Natural killer cell (primary cell): Measurements from ENCODE around the gene LMAN1L. TPM values are rescaled to one million over a fixed set of nuclear protein-coding genes. Genes with fewer than 3 reads are reported as not detected.
A peak's percentile ranks its signal among the peaks of the same experiment; 100 is the strongest.

Source experiments
- ATAC-seq, 3 donors: fragments of 150-1000 bp in 2 of 3; fragments of 200-7000 bp in 1 of 3; cut with Tn5 transposase; 1 replicate in 1 of 3; 2 replicates in 2 of 3; pipeline ENCODE4 v1.10.0; 2021; ENCODE audit warnings: mild to moderate bottlenecking in 2 of 3, moderate library complexity in 2 of 3
- DNase-seq, 2 donors: peaks; one replicate each; pipeline versions ENCODE4 v3.0.0 to v3.0.0-alpha.2; 2013 to 2021; ENCODE audit warnings: mixed read lengths in 1 of 2
- H3K27ac ChIP-seq: one replicate; pipeline ENCODE4 v1.5.1; 2013; ENCODE audit warnings: mild to moderate bottlenecking, low read length
- H3K27me3 ChIP-seq: one replicate; pipeline ENCODE4 v1.6.1; 2013; ENCODE audit warnings: low read length; ENCODE audit not compliant: control insufficient read depth, insufficient read depth
- H3K36me3 ChIP-seq: one replicate; pipeline ENCODE4 v1.6.1; 2013; ENCODE audit warnings: low read length; ENCODE audit not compliant: control insufficient read depth, insufficient read depth
- H3K4me1 ChIP-seq: one replicate; pipeline ENCODE4 v1.6.1; 2013; ENCODE audit warnings: low read length; ENCODE audit not compliant: control insufficient read depth, insufficient read depth
- H3K4me3 ChIP-seq: one replicate; pipeline ENCODE4 v1.5.1; 2013; ENCODE audit warnings: low read length
- H3K9me3 ChIP-seq: one replicate; pipeline ENCODE4 v1.6.1; 2013; ENCODE audit warnings: low read length; ENCODE audit not compliant: control insufficient read depth, insufficient read depth
- H3K27ac Mint-ChIP-seq, 2 donors: one replicate each; pipeline ENCODE4 v1.8.0; 2022; ENCODE audit warnings: mild to moderate bottlenecking in 2 of 2, mixed read lengths in 2 of 2, moderate library complexity in 1 of 2
- H3K27me3 Mint-ChIP-seq, 2 donors: one replicate each; pipeline ENCODE4 v1.8.0; 2022; ENCODE audit warnings: low read depth in 2 of 2, mixed read lengths in 2 of 2
- H3K36me3 Mint-ChIP-seq: one replicate; pipeline ENCODE4 v1.8.0; 2022; ENCODE audit warnings: mixed read lengths
- H3K4me1 Mint-ChIP-seq, 2 donors: one replicate each; pipeline ENCODE4 v1.8.0; 2022; ENCODE audit warnings: mixed read lengths in 2 of 2
- H3K4me3 Mint-ChIP-seq: one replicate; pipeline ENCODE4 v1.8.0; 2022; ENCODE audit warnings: mild to moderate bottlenecking, moderate library complexity, mixed read lengths
- H3K9me3 Mint-ChIP-seq, 2 donors: one replicate each; pipeline ENCODE4 v1.8.0; 2022; ENCODE audit warnings: mixed read lengths in 2 of 2
- CTCF ChIP-seq: fragments of 200-600 bp; IDR thresholded peaks from one replicate; pipeline ENCODE4 v1.8.0; 2022; ENCODE audit warnings: antibody characterized with exemption
- whole genome bisulfite sequencing: methylation state at CpG from one replicate; pipeline ENCODE4 v1.1.7; 2013; ENCODE audit warnings: missing lambda C conversion rate; ENCODE audit not compliant: insufficient coverage; 5-methylcytosine and 5-hydroxymethylcytosine counted together
- intact Hi-C: fragments of 100-400 bp; cut with micrococcal nuclease; formaldehyde crosslinking; loops from one replicate; pipeline ENCODE4 v1.14.2; 2022
- total RNA-seq, 4 donors: library from RNA; stranded (reverse); fragments of 120-200 nt in 1 of 4; gene quantifications; one replicate each; pipeline versions ENCODE4 v1.2.3 to v1.2.4, GENCODE V29; 2013 to 2022

The LMAN1L gene
- total RNA-seq, 3 donors from 2014 or later (not counting 1 experiment from before 2014, with no cell fraction given) = 0.72 to 1.1 (median 0.94) TPM

- ATAC-seq (peak; percentile 89 to 98 (median 93)), DNase-seq (peak; percentile 90 to 94)
- TF ChIP-seq CTCF = peak; percentile 94
- 32% methylated on average over 18 of the region's 18 CpGs for WGBS
- Mint-ChIP-seq H3K36me3 (no peaks in the 10 kb centered on the region), H3K9me3 (no peaks in the 10 kb centered on the region), H3K4me3 (peak overlapping the region; percentile 75), H3K4me1 (peaks cover 31 to 57% of the 10 kb centered on the region in 2 donors), H3K27me3 (no peaks in the 10 kb centered on the region), H3K27ac (peak overlapping the region; percentile 92 to 93)
- H3K4me3 ChIP-seq = no peak overlapping the region
- H3K27ac ChIP-seq = peak overlapping the region; percentile 97
- H3K27me3 ChIP-seq = no peaks in the 10 kb centered on the region
- H3K9me3 ChIP-seq = no peaks in the 10 kb centered on the region
- peaks cover 68% of the 10 kb centered on the region for H3K36me3 ChIP-seq
- peaks cover 63% of the 10 kb centered on the region for H3K4me1 ChIP-seq
- intact Hi-C loops = loop anchor here (1.0 to 2.0 kb wide), 5 partner anchors 13 to 165 kb away; no protein-coding TSS in a partner anchor
Observed at GRCh38 chr15:74799856-74800558, 12.6 kb upstream of the LMAN1L start.

GRCh38 chr15:74800559-74801094 is 12.0 kb upstream of the LMAN1L start:
- Histone ChIP-seq H3K27me3 (no peaks in the 10 kb centered on the region), H3K9me3 (no peaks in the 10 kb centered on the region), H3K4me1 (peaks cover 56% of the 10 kb centered on the region), H3K36me3 (peaks cover 68% of the 10 kb centered on the region), H3K4me3 (no peak overlapping the region), H3K27ac (peak overlapping the region; percentile 37)
- no peak for ATAC-seq
- H3K9me3 Mint-ChIP-seq = no peaks in the 10 kb centered on the region
- no peak for TF ChIP-seq CTCF
- H3K4me1 Mint-ChIP-seq = peaks cover 25 to 52% of the 10 kb centered on the region in 2 donors
- DNase-seq = peak in 1 of 2 donors; percentile 14
- WGBS = 85% methylated on average over 20 of the region's 20 CpGs
- no peaks in the 10 kb centered on the region for H3K27me3 Mint-ChIP-seq
- intact Hi-C loops = loop anchor here (1.0 to 2.0 kb wide), 5 partner anchors 14 to 165 kb away; no protein-coding TSS in a partner anchor
- H3K27ac Mint-ChIP-seq = peak overlapping the region; percentile 92 to 93
- no peaks in the 10 kb centered on the region for H3K36me3 Mint-ChIP-seq
- H3K4me3 Mint-ChIP-seq = no peak overlapping the region

- 86% methylated on average over 18 of the region's 18 CpGs for WGBS
- Histone ChIP-seq H3K4me3 (no peak overlapping the region), H3K27me3 (no peaks in the 10 kb centered on the region), H3K36me3 (peaks cover 68% of the 10 kb centered on the region), H3K4me1 (peaks cover 48% of the 10 kb centered on the region), H3K9me3 (no peaks in the 10 kb centered on the region), H3K27ac (no peak overlapping the region)
- no peaks in the 10 kb centered on the region for H3K36me3 Mint-ChIP-seq
- DNase-seq (peak in 1 of 2 donors; percentile 7), ATAC-seq (no peak)
- H3K9me3 Mint-ChIP-seq = no peaks in the 10 kb centered on the region
- intact Hi-C loops = loop anchor here (2.0 kb wide), 1 partner anchor 15 kb away; no protein-coding TSS in a partner anchor
- H3K27ac Mint-ChIP-seq = peak overlapping the region; percentile 51 to 92
- no peak overlapping the region for H3K4me3 Mint-ChIP-seq
- H3K4me1 Mint-ChIP-seq = peaks cover 16 to 45% of the 10 kb centered on the region in 2 donors
- no peak for TF ChIP-seq CTCF
- H3K27me3 Mint-ChIP-seq = no peaks in the 10 kb centered on the region
Observed at GRCh38 chr15:74801311-74801997, 11.2 kb upstream of the LMAN1L start.
